NCI-H2227 (cell line): ENCODE measurements around the gene FRMD6.
"Not testable (repeated sequence)": the region's sequence is repeated elsewhere in the genome, so short reads cannot be mapped to it uniquely, and the experiment has no call there.

ENCODE experiments used
- DNase-seq: peaks from one replicate; lab custom pipeline; 2025; ENCODE audit not compliant: unreplicated experiment; lab: John Stamatoyannopoulos, UW

Gene FRMD6

GRCh38 chr14:51628238-51628637 lies 23.5 kb upstream of the FRMD6 start:
- no peak for DNase-seq

GRCh38 chr14:51630987-51631386 lies 20.7 kb upstream of the FRMD6 start:
- DNase-seq = no peak

GRCh38 chr14:51633298-51633697 lies 18.4 kb upstream of the FRMD6 start:
- not testable (repeated sequence) for DNase-seq

DNA sequence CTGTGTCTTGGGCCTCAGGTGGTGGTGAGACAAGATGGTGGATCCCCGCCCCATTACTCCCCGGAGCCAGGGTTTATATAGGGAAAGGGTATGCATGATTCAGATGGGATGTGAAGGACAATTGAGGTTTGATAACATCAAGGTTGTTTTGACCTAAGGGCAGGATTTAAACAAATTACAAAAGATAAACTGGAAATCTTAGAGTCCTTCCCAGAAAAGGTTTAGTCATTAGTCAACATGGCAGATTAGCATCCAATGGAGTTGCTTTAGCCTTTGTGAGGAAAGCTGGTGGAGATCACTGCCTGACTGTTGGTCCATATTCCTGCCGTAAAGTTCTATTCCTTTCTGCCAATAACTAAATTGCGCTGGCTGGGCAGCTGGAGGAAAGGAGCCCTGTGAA lies 15.6 kb upstream of the FRMD6 start:
- DNase-seq = no peak

DNA sequence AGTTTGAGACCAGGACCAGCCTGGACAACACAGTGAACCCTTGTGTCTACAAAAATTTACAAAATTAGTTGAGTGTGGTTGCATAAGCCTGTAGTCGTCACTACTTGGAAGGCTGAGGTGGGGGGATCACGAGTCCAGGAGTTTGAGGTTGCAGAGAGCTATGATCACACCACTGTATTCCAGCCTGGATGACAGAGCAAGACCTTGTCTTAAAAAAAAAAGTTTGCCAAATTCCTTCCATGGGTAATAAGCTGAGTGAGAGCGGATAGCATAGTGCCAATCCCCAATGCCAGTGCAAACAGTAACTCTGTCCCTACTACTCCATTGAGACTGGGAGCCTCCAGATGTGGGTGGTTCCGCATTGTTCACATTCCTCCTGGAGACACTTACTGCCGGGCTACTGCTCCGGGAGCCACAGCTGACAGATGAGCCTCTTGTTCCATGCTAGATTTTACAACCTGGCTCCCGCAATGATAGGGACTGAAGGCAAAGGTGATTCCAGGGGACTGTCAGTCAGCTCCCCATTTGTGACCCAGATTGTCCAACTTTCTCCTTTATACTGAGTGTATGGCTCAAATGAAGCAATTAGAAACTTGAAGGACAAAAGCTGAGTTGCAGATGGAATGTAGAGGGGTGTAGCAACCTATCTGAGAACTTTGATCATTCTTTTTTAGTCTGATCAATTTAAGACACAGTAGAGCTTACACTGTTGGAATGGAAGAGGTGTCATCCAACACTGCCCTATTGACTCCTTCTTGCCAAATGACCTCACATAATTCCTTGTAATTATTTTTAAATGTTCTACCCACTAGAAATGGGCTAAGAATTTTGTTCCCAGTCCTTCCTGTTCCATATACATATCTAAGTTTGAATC lies 13.4 kb upstream of the FRMD6 start:
- no peak for DNase-seq

DNA sequence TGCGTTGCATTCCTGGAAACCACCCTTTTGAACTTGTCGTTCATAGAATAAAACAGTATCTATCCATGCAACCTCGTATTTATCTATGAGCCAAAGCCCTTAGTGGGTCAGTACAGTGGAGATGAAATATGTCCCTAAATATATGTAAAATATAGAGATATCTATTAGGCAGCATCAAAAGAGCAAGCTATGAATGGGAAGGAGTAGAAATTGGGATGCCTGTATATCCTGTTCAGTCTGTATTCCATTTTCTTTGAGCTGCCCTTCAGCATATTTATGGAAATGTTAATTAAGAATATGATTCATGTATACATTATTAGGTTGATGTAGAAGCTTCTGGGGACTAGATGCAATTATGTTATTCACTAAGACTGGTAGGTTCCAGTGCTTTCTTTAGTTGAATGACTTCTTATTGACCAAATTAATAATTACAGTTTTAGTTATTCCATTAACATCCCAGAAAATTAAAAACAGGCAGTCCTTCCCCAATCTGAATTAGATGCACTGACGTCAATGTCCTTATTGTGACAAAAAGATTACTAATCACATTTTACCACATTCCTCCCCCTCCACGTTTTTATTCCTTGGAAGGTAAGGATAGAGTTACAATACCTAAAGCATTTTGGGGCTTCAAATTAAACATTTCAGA lies 11.9 kb upstream of the FRMD6 start:
- no peak for DNase-seq

DNA sequence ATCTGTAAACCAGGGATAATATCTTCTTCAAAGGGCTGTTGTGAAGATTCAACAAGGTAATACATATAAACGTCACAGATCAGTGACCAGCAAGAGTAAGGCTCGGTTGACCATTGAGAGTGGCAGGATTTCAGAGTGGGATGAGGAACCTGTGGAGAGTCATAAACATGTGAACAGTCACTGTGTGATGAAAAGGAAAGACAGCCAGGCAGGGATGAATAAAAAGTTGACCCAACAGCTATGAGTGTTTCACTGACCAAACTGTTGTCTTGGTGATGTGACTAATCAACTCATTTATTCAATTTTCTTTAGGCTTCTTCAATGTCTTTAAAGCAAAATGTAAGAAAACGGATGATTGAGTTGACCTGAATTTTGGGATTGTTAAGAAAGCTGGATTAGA lies 8.6 kb upstream of the FRMD6 start:
- no peak for DNase-seq

- DNase-seq = no peak
Measured at GRCh38 chr14:51644217-51644933, 7.3 kb upstream of the FRMD6 start.

DNA sequence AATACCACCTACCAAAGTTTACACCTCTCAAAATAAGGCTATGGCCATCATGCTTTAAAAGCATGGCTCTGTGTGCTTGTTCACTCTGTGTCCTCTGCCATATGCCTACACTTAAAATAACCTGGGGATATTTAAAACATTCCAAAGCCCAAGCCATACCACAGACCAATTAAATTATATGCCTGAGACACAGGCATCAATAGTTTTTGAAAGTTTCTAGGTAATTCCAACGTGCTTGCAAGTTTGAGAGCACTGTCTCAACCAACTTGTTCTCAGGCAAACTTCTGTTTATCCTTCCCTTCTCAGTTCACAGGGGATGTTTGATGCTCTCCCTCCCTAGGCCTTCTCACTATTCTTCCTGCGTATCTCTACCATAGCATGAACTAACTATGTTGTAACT lies 3.4 kb upstream of the FRMD6 start:
- DNase-seq = no peak

GRCh38 chr14:51650716-51651387 lies 858 bp upstream of the FRMD6 start:
- DNase-seq = peak; percentile 18

GRCh38 chr14:51652168-51653078 lies 713 bp downstream of the FRMD6 start:
- no peak for DNase-seq

GRCh38 chr14:51653079-51653774 lies 1.5 kb downstream of the FRMD6 start:
- DNase-seq = no peak

- no peak for DNase-seq
Measured at GRCh38 chr14:51653775-51654532, 2.2 kb downstream of the FRMD6 start.

DNA sequence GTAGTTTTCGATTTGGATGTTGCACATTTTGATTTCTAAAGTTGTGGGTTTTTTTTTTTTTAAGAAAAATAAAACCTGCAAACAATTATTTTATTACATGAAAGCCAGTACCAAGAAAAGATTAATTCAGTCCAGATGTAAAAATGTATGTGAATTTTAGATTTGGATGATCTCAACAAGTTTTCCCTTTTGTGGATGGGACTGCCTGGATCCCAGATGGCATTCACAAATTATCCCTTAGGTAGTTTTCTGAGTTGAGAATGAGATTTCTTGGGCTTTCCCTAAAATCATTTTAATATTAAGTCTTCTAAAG lies 2.8 kb downstream of the FRMD6 start:
- no peak for DNase-seq

GRCh38 chr14:51657762-51658161 lies 6.1 kb downstream of the FRMD6 start:
- no peak for DNase-seq

- no peak for DNase-seq
Measured at GRCh38 chr14:51658441-51659173, 6.9 kb downstream of the FRMD6 start.

- DNase-seq = no peak
Measured at GRCh38 chr14:51660741-51661140, 9.0 kb downstream of the FRMD6 start.

GRCh38 chr14:51661504-51661903 lies 9.8 kb downstream of the FRMD6 start:
- DNase-seq = no peak
